WTC11 (cell line): ENCODE measurements around the gene ZNF22.

Experiments used
- HMGA2 ChIP-seq: fragments of 250-450 bp; sonication (Bioruptor Pico); IDR thresholded peaks from 2 replicates; pipeline ENCODE4 v1.4.0; 2021; ENCODE audit warnings: mild to moderate bottlenecking, moderate library complexity
- ZNF121 ChIP-seq: sonication (generic); formaldehyde crosslinking; IDR thresholded peaks from 2 replicates; pipeline ENCODE4 v1.8.0; 2023; ENCODE audit warnings: missing genetic modification reagents
- TF ChIP-seq, protein P1 (sequence below): sonication (generic); formaldehyde crosslinking; IDR thresholded peaks from 2 replicates; pipeline ENCODE4 v1.8.1; 2022; ENCODE audit warnings: missing genetic modification reagents, borderline replicate concordance
- TF ChIP-seq, protein P2 (sequence below): fragments of 200-600 bp; IDR thresholded peaks from 2 replicates; pipeline ENCODE4 v1.8.0; 2022; ENCODE audit warnings: antibody characterized with exemption

DNA sequence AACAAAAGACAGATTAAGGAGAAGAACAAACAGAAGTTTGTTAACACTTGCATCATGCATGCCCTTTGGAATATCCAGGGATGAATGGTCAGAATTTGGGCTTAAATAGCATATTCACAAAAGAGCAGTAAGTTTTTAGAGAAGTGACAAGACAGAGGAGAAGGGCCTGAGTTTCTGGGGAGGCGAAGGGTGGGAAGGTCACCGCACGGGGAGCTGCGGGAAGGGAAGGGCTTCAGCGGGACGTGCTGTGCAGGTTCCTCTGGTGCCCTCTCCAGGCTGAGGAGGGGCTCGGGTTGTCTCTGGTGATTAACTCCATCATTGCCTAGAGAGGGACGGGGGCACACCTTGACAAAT, 10.4 kb upstream of the ZNF22 start:
- TF ChIP-seq HMGA2 (CRISPR knock-in tag) (no peak), ZNF121 (CRISPR knock-in tag) (no peak)
- TF ChIP-seq, protein P1, sequence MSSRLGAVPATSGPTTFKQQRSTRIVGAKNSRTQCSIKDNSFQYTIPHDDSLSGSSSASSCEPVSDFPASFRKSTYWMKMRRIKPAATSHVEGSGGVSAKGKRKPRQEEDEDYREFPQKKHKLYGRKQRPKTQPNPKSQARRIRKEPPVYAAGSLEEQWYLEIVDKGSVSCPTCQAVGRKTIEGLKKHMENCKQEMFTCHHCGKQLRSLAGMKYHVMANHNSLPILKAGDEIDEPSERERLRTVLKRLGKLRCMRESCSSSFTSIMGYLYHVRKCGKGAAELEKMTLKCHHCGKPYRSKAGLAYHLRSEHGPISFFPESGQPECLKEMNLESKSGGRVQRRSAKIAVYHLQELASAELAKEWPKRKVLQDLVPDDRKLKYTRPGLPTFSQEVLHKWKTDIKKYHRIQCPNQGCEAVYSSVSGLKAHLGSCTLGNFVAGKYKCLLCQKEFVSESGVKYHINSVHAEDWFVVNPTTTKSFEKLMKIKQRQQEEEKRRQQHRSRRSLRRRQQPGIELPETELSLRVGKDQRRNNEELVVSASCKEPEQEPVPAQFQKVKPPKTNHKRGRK (CRISPR knock-in tag) = no peak
- TF ChIP-seq, protein P2, sequence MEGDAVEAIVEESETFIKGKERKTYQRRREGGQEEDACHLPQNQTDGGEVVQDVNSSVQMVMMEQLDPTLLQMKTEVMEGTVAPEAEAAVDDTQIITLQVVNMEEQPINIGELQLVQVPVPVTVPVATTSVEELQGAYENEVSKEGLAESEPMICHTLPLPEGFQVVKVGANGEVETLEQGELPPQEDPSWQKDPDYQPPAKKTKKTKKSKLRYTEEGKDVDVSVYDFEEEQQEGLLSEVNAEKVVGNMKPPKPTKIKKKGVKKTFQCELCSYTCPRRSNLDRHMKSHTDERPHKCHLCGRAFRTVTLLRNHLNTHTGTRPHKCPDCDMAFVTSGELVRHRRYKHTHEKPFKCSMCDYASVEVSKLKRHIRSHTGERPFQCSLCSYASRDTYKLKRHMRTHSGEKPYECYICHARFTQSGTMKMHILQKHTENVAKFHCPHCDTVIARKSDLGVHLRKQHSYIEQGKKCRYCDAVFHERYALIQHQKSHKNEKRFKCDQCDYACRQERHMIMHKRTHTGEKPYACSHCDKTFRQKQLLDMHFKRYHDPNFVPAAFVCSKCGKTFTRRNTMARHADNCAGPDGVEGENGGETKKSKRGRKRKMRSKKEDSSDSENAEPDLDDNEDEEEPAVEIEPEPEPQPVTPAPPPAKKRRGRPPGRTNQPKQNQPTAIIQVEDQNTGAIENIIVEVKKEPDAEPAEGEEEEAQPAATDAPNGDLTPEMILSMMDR = no peak
